Fibroblast of lung (primary cell): ENCODE data around the gene METTL26. TPM values are rescaled to one million over a fixed set of nuclear protein-coding genes. Genes with fewer than 3 reads are reported as not detected.

Experiments
- DNase-seq, 2 donors: peaks; one replicate each; pipeline versions ENCODE4 v3.0.0 to v3.0.0-alpha.2; 2010; ENCODE audit warnings: low read depth in 2 of 2
- H2AFZ ChIP-seq: 2 replicates; pipeline ENCODE4 v1.5.1; 2012; ENCODE audit warnings: low read length, control low read depth, inconsistent platforms
- H3K27ac ChIP-seq: 2 replicates; pipeline ENCODE4 v1.5.1; 2011; ENCODE audit warnings: low read length, control low read depth; ENCODE audit not compliant: insufficient read depth
- H3K27me3 ChIP-seq: 2 replicates; pipeline ENCODE4 v1.5.1; 2011; ENCODE audit warnings: mild to moderate bottlenecking, low read length; ENCODE audit not compliant: control insufficient read depth, insufficient read depth
- H3K36me3 ChIP-seq: 2 replicates; pipeline ENCODE4 v1.5.1; 2011; ENCODE audit warnings: low read length; ENCODE audit not compliant: control insufficient read depth, insufficient read depth
- H3K4me1 ChIP-seq: 2 replicates; pipeline ENCODE4 v1.5.1; 2011; ENCODE audit warnings: low read length; ENCODE audit not compliant: control insufficient read depth, insufficient read depth; ENCODE audit errors: extremely low read depth
- H3K4me2 ChIP-seq: 2 replicates; pipeline ENCODE4 v1.5.1; 2011; ENCODE audit warnings: low read length, control low read depth; ENCODE audit not compliant: insufficient read depth; ENCODE audit errors: extremely low read depth
- H3K4me3 ChIP-seq, 4 experiments: fragments of 200-600 bp in 1 of 4; sonication (generic) in 1 of 4; replicated peaks in 1 of 4; 2 replicates each; pipeline ENCODE4 v1.5.1; 2011 to 2016; ENCODE audit warnings: low read length in 4 of 4, low read depth in 3 of 4, mild to moderate bottlenecking in 3 of 4, control low read depth in 2 of 4, inconsistent platforms in 1 of 4, mixed read lengths in 1 of 4; ENCODE audit not compliant: insufficient read depth in 1 of 4; ENCODE audit errors: control extremely low read depth in 1 of 4
- H3K79me2 ChIP-seq: 2 replicates; pipeline ENCODE4 v1.5.1; 2012; ENCODE audit warnings: mild to moderate bottlenecking, low read length, inconsistent platforms; ENCODE audit not compliant: control insufficient read depth, insufficient read depth
- H3K9ac ChIP-seq: 2 replicates; pipeline ENCODE4 v1.5.1; 2011; ENCODE audit warnings: mild to moderate bottlenecking, low read length, control low read depth; ENCODE audit not compliant: insufficient read depth
- H3K9me3 ChIP-seq: 2 replicates; pipeline ENCODE4 v1.5.1; 2012; ENCODE audit warnings: low read depth, low read length; ENCODE audit not compliant: control insufficient read depth, insufficient read depth
- H4K20me1 ChIP-seq: 2 replicates; pipeline ENCODE4 v1.5.1; 2011; ENCODE audit warnings: low read length; ENCODE audit not compliant: control insufficient read depth, insufficient read depth; ENCODE audit errors: extremely low read depth
- CTCF ChIP-seq, 2 donors: IDR thresholded peaks in 1 of 2; conservative IDR thresholded peaks in 1 of 2; 1 replicate in 1 of 2; 2 replicates in 1 of 2; pipeline ENCODE4 v1.5.1; 2011 to 2012; ENCODE audit warnings: low read length in 2 of 2, control low read depth in 1 of 2, inconsistent platforms in 1 of 2, low read depth in 1 of 2, mild to moderate bottlenecking in 1 of 2
- EZH2 ChIP-seq: IDR thresholded peaks from 2 replicates; pipeline ENCODE4 v1.5.1; 2012; ENCODE audit warnings: low read length, control low read depth, mild to moderate bottlenecking; ENCODE audit errors: missing control alignments
- polyA plus RNA-seq, 2 donors: library from polyadenylated mRNA; depleted of rRNA in 1 of 2; stranded (reverse) in 1 of 2; unstranded in 1 of 2; fragments of >200 nt; gene quantifications; 2 replicates each; pipeline ENCODE4 v1.2.1, GENCODE V29; 2011 to 2012; ENCODE audit warnings: missing spikeins in 1 of 2
- total RNA-seq: library from RNA; depleted of rRNA; stranded (reverse); fragments of >200 nt; gene quantifications from 2 replicates; pipeline ENCODE4 v1.2.1, GENCODE V29; 2014

Gene METTL26
- total and polyA plus RNA-seq, 2 donors (not counting 1 experiment from before 2014, with no cell fraction given), result 39.2 to 71.7 TPM

GRCh38 chr16:589658-590187 is 46.4 kb downstream of the METTL26 start, which contains the start of gene RAB40C:
Gene RAB40C, plus strand, starts transcription at chr16:590066. Its CDS starts 226 bp downstream, at chr16:590292.
- Histone ChIP-seq H3K27me3 (no peaks in the 10 kb centered on the region), H3K36me3 (no peaks in the 10 kb centered on the region), H3K4me3 (peak within 1 kb of the TSS; percentile 60 to 94 (median 90)), H3K79me2 (peaks cover 18% of the 10 kb centered on the region), H3K4me2 (peak within 1 kb of the TSS; percentile 99), H4K20me1 (no peaks in the 10 kb centered on the region), H3K9me3 (no peaks in the 10 kb centered on the region), H3K4me1 (peaks cover 16% of the 10 kb centered on the region), H3K9ac (peak within 1 kb of the TSS; percentile 94), H3K27ac (peak within 1 kb of the TSS; percentile 90), H2AFZ (peak within 1 kb of the TSS; percentile 92)
- peak; percentile 97 to 98 for DNase-seq
- TF ChIP-seq CTCF (conservative IDR thresholded peaks at IDR 0.05 in 1 of 2, IDR thresholded peaks at IDR 0.05 in 1 of 2; ENCODE audit: low read depth in 1 of 2, low read length in 2 of 2) (no peak), EZH2 (no peak)

- Histone ChIP-seq H3K27ac (peak overlapping the region; percentile 90), H3K4me3 (peak overlapping the region; percentile 60 to 94 (median 87)), H3K4me1 (peaks cover 16% of the 10 kb centered on the region), H3K4me2 (peak overlapping the region; percentile 81), H3K36me3 (no peaks in the 10 kb centered on the region), H2AFZ (peak overlapping the region; percentile 92), H4K20me1 (no peaks in the 10 kb centered on the region), H3K27me3 (no peaks in the 10 kb centered on the region), H3K9me3 (no peaks in the 10 kb centered on the region), H3K79me2 (peaks cover 15% of the 10 kb centered on the region), H3K9ac (peak overlapping the region; percentile 94)
- TF ChIP-seq CTCF (conservative IDR thresholded peaks at IDR 0.05 in 1 of 2, IDR thresholded peaks at IDR 0.05 in 1 of 2; ENCODE audit: low read depth in 1 of 2, low read length in 2 of 2) (no peak), EZH2 (no peak)
- DNase-seq, result peak; percentile 92 to 96
These were observed 47.0 kb downstream of the METTL26 start for GRCh38 chr16:588889-589657.

- Histone ChIP-seq H4K20me1 (no peaks in the 10 kb centered on the region), H3K9ac (peak overlapping the region; percentile 94), H3K4me1 (peaks cover 16% of the 10 kb centered on the region), H3K4me3 (peak overlapping the region; percentile 60 to 94 (median 87)), H3K27ac (peak overlapping the region; percentile 90), H3K4me2 (peak overlapping the region; percentile 81), H2AFZ (no peak overlapping the region), H3K79me2 (peaks cover 15% of the 10 kb centered on the region), H3K9me3 (no peaks in the 10 kb centered on the region), H3K27me3 (no peaks in the 10 kb centered on the region), H3K36me3 (no peaks in the 10 kb centered on the region)
- peak; percentile 58 to 76 for DNase-seq
- no peak for TF ChIP-seq EZH2
- no peak for TF ChIP-seq CTCF (conservative IDR thresholded peaks at IDR 0.05 in 1 of 2, IDR thresholded peaks at IDR 0.05 in 1 of 2; ENCODE audit: low read depth in 1 of 2, low read length in 2 of 2)
These were observed 47.5 kb downstream of the METTL26 start for GRCh38 chr16:588639-588888.
